SK-N-SH (cell line): ENCODE measurements around the gene CYP26B1. TPM values are rescaled to one million over a fixed set of nuclear protein-coding genes. Genes with fewer than 3 reads are reported as not detected.

ENCODE experiments used
- CTCF ChIA-PET: fragments of 300-600, 350-600 bp; formaldehyde crosslinking; extraction: SDS; loops from one replicate; lab custom pipeline; 2021; lab: Yijun Ruan, JAX
- POLR2A ChIA-PET: fragments of 350-600 bp; sonication (Branson Sonifier 250); formaldehyde crosslinking; extraction: SDS; loops from one replicate; lab custom pipeline; 2020; ENCODE audit warnings: antibody characterized with exemption, inconsistent platforms; lab: Yijun Ruan, JAX
- DNase-seq: peaks from one replicate; pipeline ENCODE4 v3.0.0; 2012
- H2AFZ ChIP-seq: fragments of 200-600 bp; sonication (generic); 2 replicates; pipeline ENCODE4 v1.8.1; 2016; ENCODE audit warnings: antibody characterized with exemption, mild to moderate bottlenecking, low read depth
- H3F3A ChIP-seq: fragments of 200-600 bp; sonication (generic); replicated peaks from 2 replicates; pipeline ENCODE3; 2016; ENCODE audit warnings: antibody characterized with exemption, mild to moderate bottlenecking; ENCODE audit not compliant: insufficient read depth
- H3K27ac ChIP-seq, 2 experiments: fragments of 200-500 bp in 1 of 2; fragments of 200-600 bp in 1 of 2; sonication (Bioruptor generic) in 1 of 2; sonication (generic), shearing (Covaris generic) in 1 of 2; 2 replicates each; pipeline versions ENCODE4 v1.5.1 to v1.6.1; 2014 to 2016; ENCODE audit warnings: low read depth in 2 of 2, inconsistent platforms in 1 of 2, low read length in 1 of 2, mild to moderate bottlenecking in 1 of 2, mixed read lengths in 1 of 2
- H3K27me3 ChIP-seq: fragments of 200-600 bp; sonication (generic), shearing (Covaris generic); 2 replicates; pipeline ENCODE4 v1.6.1; 2016; ENCODE audit warnings: mixed run types; ENCODE audit not compliant: insufficient read depth
- H3K36me3 ChIP-seq, 2 experiments: fragments of 200-500 bp in 1 of 2; fragments of 200-600 bp in 1 of 2; sonication (Bioruptor generic) in 1 of 2; sonication (generic) in 1 of 2; replicated peaks in 1 of 2; 2 replicates each; pipeline versions ENCODE3 to v1.5.1; 2014 to 2016; ENCODE audit warnings: low read length in 1 of 2, mild to moderate bottlenecking in 1 of 2; ENCODE audit not compliant: insufficient read depth in 2 of 2, control insufficient read depth in 1 of 2
- H3K4me1 ChIP-seq, 2 experiments: fragments of 200-500 bp in 1 of 2; fragments of 200-600 bp in 1 of 2; sonication (Bioruptor generic) in 1 of 2; sonication (generic), shearing (Covaris generic) in 1 of 2; 2 replicates each; pipeline versions ENCODE4 v1.5.1 to v1.6.1; 2014 to 2016; ENCODE audit warnings: low read depth in 1 of 2, low read length in 1 of 2, mixed run types in 1 of 2; ENCODE audit not compliant: insufficient read depth in 2 of 2, control insufficient read depth in 1 of 2
- H3K4me2 ChIP-seq: fragments of 200-600 bp; sonication (generic), shearing (Covaris generic); 2 replicates; pipeline ENCODE4 v1.6.1; 2017; ENCODE audit warnings: mixed run types
- H3K4me3 ChIP-seq, 2 experiments: fragments of 200-500 bp in 1 of 2; fragments of 200-600 bp in 1 of 2; sonication (Bioruptor generic) in 1 of 2; sonication (generic), shearing (Covaris generic) in 1 of 2; 2 replicates each; pipeline versions ENCODE4 v1.5.1 to v1.8.1; 2014 to 2016; ENCODE audit warnings: low read depth in 2 of 2, inconsistent platforms in 1 of 2, low read length in 1 of 2, mild to moderate bottlenecking in 1 of 2, mixed read lengths in 1 of 2, moderate library complexity in 1 of 2
- H3K79me2 ChIP-seq: fragments of 200-600 bp; sonication (generic); 2 replicates; pipeline ENCODE4 v1.8.1; 2017; ENCODE audit warnings: mild to moderate bottlenecking; ENCODE audit not compliant: insufficient read depth
- H3K9ac ChIP-seq: fragments of 200-600 bp; sonication (generic); 2 replicates; pipeline ENCODE4 v1.6.1; 2017; ENCODE audit warnings: mixed run types
- H3K9me2 ChIP-seq: fragments of 200-600 bp; sonication (generic); 2 replicates; pipeline ENCODE4 v1.6.1; 2017; ENCODE audit warnings: mixed run types
- H3K9me3 ChIP-seq: fragments of 200-600 bp; sonication (generic); 2 replicates; pipeline ENCODE4 v1.6.1; 2017; ENCODE audit warnings: mixed run types, mild to moderate bottlenecking, moderate library complexity
- H4K20me1 ChIP-seq: fragments of 200-600 bp; sonication (generic); 2 replicates; pipeline ENCODE4 v1.6.1; 2017; ENCODE audit warnings: mild to moderate bottlenecking, mixed run types; ENCODE audit not compliant: insufficient read depth
- ELF1 ChIP-seq: IDR thresholded peaks from 2 replicates; pipeline ENCODE4 v1.4.0; 2012
- FOXJ3 ChIP-seq: sonication (generic); formaldehyde crosslinking; IDR thresholded peaks from 2 replicates; pipeline ENCODE4 v1.5.1; 2020; ENCODE audit warnings: mild to moderate bottlenecking, missing genetic modification reagents
- FOXM1 ChIP-seq: IDR thresholded peaks from 2 replicates; pipeline ENCODE4 v1.4.0; 2012; ENCODE audit warnings: low read depth, mild to moderate bottlenecking
- GABPA ChIP-seq: IDR thresholded peaks from 2 replicates; pipeline ENCODE4 v1.4.0; 2012; ENCODE audit warnings: low read depth, mild to moderate bottlenecking
- IRF3 ChIP-seq: fragments of 150-350 bp; IDR thresholded peaks from 2 replicates; pipeline ENCODE4 v1.6.1; 2016; ENCODE audit warnings: mild to moderate bottlenecking, low read depth, low read length
- MXI1 ChIP-seq: IDR thresholded peaks from 2 replicates; pipeline ENCODE4 v1.6.1; 2012; ENCODE audit warnings: mild to moderate bottlenecking, low read depth, low read length, improper control_type of control experiment
- NFIC ChIP-seq: IDR thresholded peaks from 2 replicates; pipeline ENCODE4 v1.4.0; 2012; ENCODE audit warnings: borderline replicate concordance
- RCOR1 ChIP-seq: fragments of 150-350 bp; IDR thresholded peaks from 2 replicates; pipeline ENCODE4 v1.6.1; 2017; ENCODE audit warnings: antibody characterized with exemption, low read length
- RFX5 ChIP-seq: IDR thresholded peaks from 2 replicates; pipeline ENCODE4 v1.6.1; 2012; ENCODE audit warnings: mild to moderate bottlenecking, improper control_type of control experiment, low read length
- RXRA ChIP-seq: IDR thresholded peaks from 2 replicates; pipeline ENCODE4 v1.4.0; 2012; ENCODE audit warnings: low read depth, mild to moderate bottlenecking, borderline replicate concordance
- SIN3A ChIP-seq: IDR thresholded peaks from 2 replicates; pipeline ENCODE4 v1.6.1; 2012; ENCODE audit warnings: low read depth, mild to moderate bottlenecking, low read length, moderate library complexity, borderline replicate concordance
- WGBS: methylation state at CpG from one replicate; pipeline ENCODE4 v1.1.6; 2017; ENCODE audit warnings: low lambda C conversion rate; 5-methylcytosine and 5-hydroxymethylcytosine counted together
- polyA plus RNA-seq, 3 experiments: library from polyadenylated mRNA; depleted of rRNA; stranded (reverse); fragments of >200 nt; gene quantifications; 2 replicates each; pipeline ENCODE4 v1.2.3, GENCODE V29; 2012
- TF ChIP-seq, protein P1 (sequence below): IDR thresholded peaks from 2 replicates; pipeline ENCODE4 v1.4.0; 2012; ENCODE audit warnings: low read depth, borderline replicate concordance
- TF ChIP-seq, protein P2 (sequence below): fragments of 150-350 bp; IDR thresholded peaks from 2 replicates; pipeline ENCODE4 v1.6.1; 2017; ENCODE audit warnings: antibody characterized with exemption, low read length, low read depth, borderline replicate concordance
- TF ChIP-seq, protein P3 (sequence below): IDR thresholded peaks from 2 replicates; pipeline ENCODE4 v1.4.0; 2012; ENCODE audit warnings: low read depth

The CYP26B1 gene
- polyA plus RNA-seq, 1 of the 3 experiments (the other 2 are of a cell fraction): 0.33 TPM

GRCh38 chr2:72111061-72111460, 36.6 kb downstream of the CYP26B1 start (continued):
- TF ChIP-seq, protein P1, sequence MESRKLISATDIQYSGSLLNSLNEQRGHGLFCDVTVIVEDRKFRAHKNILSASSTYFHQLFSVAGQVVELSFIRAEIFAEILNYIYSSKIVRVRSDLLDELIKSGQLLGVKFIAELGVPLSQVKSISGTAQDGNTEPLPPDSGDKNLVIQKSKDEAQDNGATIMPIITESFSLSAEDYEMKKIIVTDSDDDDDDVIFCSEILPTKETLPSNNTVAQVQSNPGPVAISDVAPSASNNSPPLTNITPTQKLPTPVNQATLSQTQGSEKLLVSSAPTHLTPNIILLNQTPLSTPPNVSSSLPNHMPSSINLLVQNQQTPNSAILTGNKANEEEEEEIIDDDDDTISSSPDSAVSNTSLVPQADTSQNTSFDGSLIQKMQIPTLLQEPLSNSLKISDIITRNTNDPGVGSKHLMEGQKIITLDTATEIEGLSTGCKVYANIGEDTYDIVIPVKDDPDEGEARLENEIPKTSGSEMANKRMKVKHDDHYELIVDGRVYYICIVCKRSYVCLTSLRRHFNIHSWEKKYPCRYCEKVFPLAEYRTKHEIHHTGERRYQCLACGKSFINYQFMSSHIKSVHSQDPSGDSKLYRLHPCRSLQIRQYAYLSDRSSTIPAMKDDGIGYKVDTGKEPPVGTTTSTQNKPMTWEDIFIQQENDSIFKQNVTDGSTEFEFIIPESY: no peak
- TF ChIP-seq MXI1: no peak

GRCh38 chr2:72109904-72110303, 37.8 kb downstream of the CYP26B1 start:
- Histone ChIP-seq H3K4me3 (no peak overlapping the region), H4K20me1 (no peaks in the 10 kb centered on the region), H3K9ac (no peak overlapping the region), H3K9me3 (no peaks in the 10 kb centered on the region), H3K4me2 (no peak overlapping the region), H3K9me2 (no peaks in the 10 kb centered on the region), H3F3A (no peaks in the 10 kb centered on the region), H3K79me2 (no peaks in the 10 kb centered on the region), H3K27me3 (no peaks in the 10 kb centered on the region), H3K27ac (no peak overlapping the region), H3K36me3 (no peaks in the 10 kb centered on the region), H3K4me1 (no peaks in the 10 kb centered on the region), H2AFZ (no peak overlapping the region)
- ChIA-PET CTCF (interaction anchor here (0.6 kb wide), 1 partner anchor 1748 kb away, joined by 3 read pairs; no protein-coding TSS in a partner anchor), POLR2A (no interaction called here)
- 83% methylated on average over 5 of the region's 8 CpGs for WGBS
- TF ChIP-seq NFIC (no peak), RCOR1 (no peak), FOXM1 (no peak), GABPA (no peak), ELF1 (no peak), FOXJ3 (no peak), SIN3A (no peak), RXRA (no peak), RFX5 (no peak), IRF3 (no peak)
- TF ChIP-seq, protein P1: no peak
- TF ChIP-seq, protein P2, sequence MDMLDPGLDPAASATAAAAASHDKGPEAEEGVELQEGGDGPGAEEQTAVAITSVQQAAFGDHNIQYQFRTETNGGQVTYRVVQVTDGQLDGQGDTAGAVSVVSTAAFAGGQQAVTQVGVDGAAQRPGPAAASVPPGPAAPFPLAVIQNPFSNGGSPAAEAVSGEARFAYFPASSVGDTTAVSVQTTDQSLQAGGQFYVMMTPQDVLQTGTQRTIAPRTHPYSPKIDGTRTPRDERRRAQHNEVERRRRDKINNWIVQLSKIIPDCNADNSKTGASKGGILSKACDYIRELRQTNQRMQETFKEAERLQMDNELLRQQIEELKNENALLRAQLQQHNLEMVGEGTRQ: no peak
- TF ChIP-seq, protein P3, sequence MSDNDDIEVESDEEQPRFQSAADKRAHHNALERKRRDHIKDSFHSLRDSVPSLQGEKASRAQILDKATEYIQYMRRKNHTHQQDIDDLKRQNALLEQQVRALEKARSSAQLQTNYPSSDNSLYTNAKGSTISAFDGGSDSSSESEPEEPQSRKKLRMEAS: no peak
- no peak for DNase-seq
